ENCODE measurements around the gene RPS6KA4. TPM values are rescaled to one million over a fixed set of nuclear protein-coding genes. Genes with fewer than 3 reads are reported as not detected.
"Not testable (repeated sequence)": the region's sequence is repeated elsewhere in the genome, so short reads cannot be mapped to it uniquely, and the experiment has no call there.

RPS6KA4 gene
- polyA plus RNA-seq, 3 donors from 2014 or later, result 5.0 to 16.7 (median 8.5) TPM

DNA sequence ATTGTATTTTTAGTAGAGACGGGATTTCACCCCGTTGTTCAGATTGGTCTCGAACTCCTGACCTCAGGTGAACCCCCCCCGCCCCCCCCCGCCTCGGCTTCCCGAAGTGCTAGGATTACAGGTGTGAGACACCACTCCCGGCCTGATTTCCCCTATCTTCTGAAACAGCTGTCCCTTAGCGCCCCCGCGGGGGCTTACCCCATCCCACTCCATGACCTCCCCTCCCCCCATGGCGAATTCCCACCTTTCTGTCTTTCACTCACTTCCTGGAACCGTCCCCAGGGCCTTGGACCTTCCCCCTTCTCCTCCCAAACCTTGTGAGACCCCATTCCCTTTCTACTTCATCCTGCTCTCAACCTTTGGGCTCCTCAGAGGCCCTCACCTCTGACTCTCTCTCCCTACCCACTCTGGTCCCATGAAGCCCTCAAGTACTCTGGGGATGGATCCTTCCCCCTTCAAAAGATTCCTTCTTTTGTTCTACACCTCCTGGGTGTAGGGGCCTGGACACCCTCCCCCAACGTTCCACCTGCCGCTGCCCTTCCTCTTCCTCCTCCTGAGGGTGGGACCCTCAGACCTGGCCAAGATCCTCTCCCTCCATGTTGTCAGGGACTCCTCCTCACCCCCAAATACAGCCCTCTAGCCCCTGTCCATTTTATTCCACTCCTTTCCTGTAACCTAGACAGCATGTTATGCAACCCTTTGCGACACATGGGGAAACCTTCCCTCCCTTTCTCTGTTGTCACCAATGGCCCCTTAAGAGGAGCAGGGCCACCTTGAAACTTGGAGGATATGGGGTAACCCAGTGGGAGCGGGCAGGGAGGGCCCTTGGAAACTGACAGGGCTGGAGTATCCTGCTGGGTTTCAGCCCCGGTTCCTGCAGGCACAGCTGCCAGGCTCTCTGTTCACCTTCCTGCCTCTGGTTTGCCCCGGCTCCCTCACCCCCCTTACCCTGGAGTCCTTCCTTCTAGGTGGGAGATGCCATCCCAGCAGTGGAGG, 39.9 kb upstream of the RPS6KA4 start:
- peaks cover 9 to 19% (median 14%) of the 10 kb centered on the region in 3 donors for H3K27me3 Mint-ChIP-seq (ENCODE audit: low read depth in 3 of 3)
- H3K4me1 Mint-ChIP-seq, result peaks cover 41 to 47% of the 10 kb centered on the region in 2 donors
- peak overlapping the region; percentile 86 to 99 (median 93) for H3K4me3 Mint-ChIP-seq
- no peak for DNase-seq
- peaks cover 0 to 12% (median 3%) of the 10 kb centered on the region in 3 donors for H3K36me3 Mint-ChIP-seq
- peak overlapping the region; percentile 98 to 100 (median 100) for H3K27ac Mint-ChIP-seq
- no peaks in the 10 kb centered on the region for H3K9me3 Mint-ChIP-seq

- peaks cover 9 to 19% (median 14%) of the 10 kb centered on the region in 3 donors for H3K27me3 Mint-ChIP-seq (ENCODE audit: low read depth in 3 of 3)
- peaks cover 0 to 8% (median 3%) of the 10 kb centered on the region in 3 donors for H3K36me3 Mint-ChIP-seq
- peak overlapping the region in 4 of 6 donors; percentile 9 to 100 (median 78) for H3K27ac Mint-ChIP-seq
- H3K9me3 Mint-ChIP-seq, result no peaks in the 10 kb centered on the region
- peak overlapping the region in 3 of 5 donors; percentile 3 to 36 (median 19) for H3K4me3 Mint-ChIP-seq
- peaks cover 41 to 47% of the 10 kb centered on the region in 2 donors for H3K4me1 Mint-ChIP-seq
- DNase-seq, result no peak
These were observed 38.4 kb upstream of the RPS6KA4 start for GRCh38 chr11:64320556-64320955.

GRCh38 chr11:64321026-64321425, 37.9 kb upstream of the RPS6KA4 start:
- Mint-ChIP-seq H3K27ac (peak overlapping the region in 4 of 6 donors; percentile 6 to 98 (median 54)), H3K27me3 (ENCODE audit: low read depth in 3 of 3) (peaks cover 9 to 19% (median 14%) of the 10 kb centered on the region in 3 donors), H3K36me3 (peaks cover 0 to 8% (median 3%) of the 10 kb centered on the region in 3 donors), H3K9me3 (no peaks in the 10 kb centered on the region), H3K4me1 (peaks cover 41 to 47% of the 10 kb centered on the region in 2 donors), H3K4me3 (peak overlapping the region in 2 of 5 donors; percentile 12 to 36)
- DNase-seq, result no peak

DNA sequence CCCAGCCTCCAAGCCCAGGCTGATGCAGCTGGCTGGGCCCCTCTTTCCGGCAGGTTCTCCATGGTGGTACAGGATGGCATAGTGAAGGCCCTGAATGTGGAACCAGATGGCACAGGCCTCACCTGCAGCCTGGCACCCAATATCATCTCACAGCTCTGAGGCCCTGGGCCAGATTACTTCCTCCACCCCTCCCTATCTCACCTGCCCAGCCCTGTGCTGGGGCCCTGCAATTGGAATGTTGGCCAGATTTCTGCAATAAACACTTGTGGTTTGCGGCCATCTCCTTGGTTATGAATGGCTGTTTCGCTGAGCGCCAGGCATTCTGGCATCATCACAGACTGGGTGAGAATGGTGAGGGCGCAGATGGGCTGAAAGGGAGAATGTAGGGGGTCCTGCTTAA, 37.4 kb upstream of the RPS6KA4 start:
- H3K27me3 Mint-ChIP-seq (ENCODE audit: low read depth in 3 of 3), result peaks cover 9 to 17% (median 14%) of the 10 kb centered on the region in 3 donors
- H3K4me3 Mint-ChIP-seq, result no peak overlapping the region
- H3K36me3 Mint-ChIP-seq, result peaks cover 0 to 8% (median 3%) of the 10 kb centered on the region in 3 donors
- no peaks in the 10 kb centered on the region for H3K9me3 Mint-ChIP-seq
- H3K4me1 Mint-ChIP-seq, result peaks cover 38 to 44% of the 10 kb centered on the region in 2 donors
- no peak for DNase-seq
- H3K27ac Mint-ChIP-seq, result peak overlapping the region in 1 of 6 donors; percentile 9

DNA sequence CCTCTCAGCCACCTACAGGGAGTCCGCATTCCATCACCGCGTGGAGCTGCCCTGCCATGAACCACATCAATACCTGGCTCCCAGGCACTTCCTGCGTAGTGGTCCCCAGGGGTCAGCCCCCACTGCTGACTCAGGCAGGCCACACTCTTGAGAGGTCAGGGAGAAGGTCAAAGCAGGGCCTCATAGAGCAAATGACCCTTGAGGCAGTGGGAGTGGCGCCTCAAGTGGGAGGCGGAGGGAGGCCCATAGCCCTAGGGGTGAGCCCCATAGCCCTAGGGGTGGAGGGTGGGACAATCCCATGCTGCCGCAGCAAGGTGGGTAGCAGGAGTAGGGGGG, 36.1 kb upstream of the RPS6KA4 start:
- Mint-ChIP-seq H3K36me3 (peaks cover 0 to 8% (median 3%) of the 10 kb centered on the region in 3 donors), H3K4me3 (no peak overlapping the region), H3K27me3 (ENCODE audit: low read depth in 3 of 3) (peaks cover 2 to 8% (median 7%) of the 10 kb centered on the region in 3 donors), H3K9me3 (no peaks in the 10 kb centered on the region), H3K4me1 (peaks cover 27 to 30% of the 10 kb centered on the region in 2 donors), H3K27ac (no peak overlapping the region)
- DNase-seq, result no peak

- no peaks in the 10 kb centered on the region for H3K9me3 Mint-ChIP-seq
- peaks cover 0 to 8% (median 3%) of the 10 kb centered on the region in 3 donors for H3K36me3 Mint-ChIP-seq
- peaks cover 0 to 4% (median 2%) of the 10 kb centered on the region in 3 donors for H3K27me3 Mint-ChIP-seq (ENCODE audit: low read depth in 3 of 3)
- H3K27ac Mint-ChIP-seq, result peak overlapping the region in 1 of 6 donors; percentile 44
- H3K4me1 Mint-ChIP-seq, result peaks cover 24 to 25% of the 10 kb centered on the region in 2 donors
- no peak for DNase-seq
- no peak overlapping the region for H3K4me3 Mint-ChIP-seq
These were observed 35.6 kb upstream of the RPS6KA4 start for GRCh38 chr11:64323373-64323772.

GRCh38 chr11:64323984-64324383, 35.0 kb upstream of the RPS6KA4 start:
- DNase-seq; H3K36me3 Mint-ChIP-seq; H3K27me3 Mint-ChIP-seq (ENCODE audit: low read depth in 3 of 3); H3K4me3 Mint-ChIP-seq; H3K9me3 Mint-ChIP-seq: not testable (repeated sequence)
- H3K27ac Mint-ChIP-seq, result peak overlapping the region in 3 of 6 donors; percentile 37 to 44 (median 43)
- peaks cover 19 to 21% of the 10 kb centered on the region in 2 donors for H3K4me1 Mint-ChIP-seq

DNA sequence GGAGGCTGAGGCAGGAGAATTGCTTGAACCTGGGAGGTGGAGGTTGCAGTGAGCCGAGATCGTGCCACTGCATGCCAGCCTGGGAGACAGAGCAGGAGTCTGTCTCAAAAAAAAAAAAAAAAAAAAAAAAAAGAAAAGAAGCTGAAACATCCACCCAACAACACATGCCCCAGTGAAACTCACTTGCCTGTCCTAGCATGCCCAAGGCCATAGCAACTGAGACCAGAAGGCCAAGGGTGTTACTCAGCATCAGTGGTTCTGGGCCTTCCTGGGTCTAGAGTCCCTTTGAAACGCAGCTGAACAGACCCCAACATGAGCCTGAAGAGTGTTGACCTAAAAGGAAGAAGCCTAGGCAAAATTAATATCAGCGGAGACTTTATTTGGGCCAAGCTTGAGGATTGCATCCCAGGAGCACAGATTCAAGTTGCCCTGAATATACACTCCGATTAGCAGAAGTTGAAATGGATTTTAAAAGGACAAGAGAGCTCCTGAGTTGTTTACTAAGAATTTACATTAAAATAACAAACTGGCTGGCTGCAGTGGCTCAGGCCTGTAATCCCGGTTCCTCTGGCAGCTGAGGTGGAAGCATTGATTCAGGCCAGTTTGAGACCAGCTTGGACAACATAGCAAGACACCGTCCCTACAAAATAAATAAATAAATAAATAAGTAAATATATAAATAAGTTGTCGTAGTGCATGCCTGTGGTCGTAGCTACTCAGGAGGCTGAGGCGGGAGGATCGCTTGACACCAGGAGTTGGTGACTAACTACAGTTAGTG, 34.1 kb upstream of the RPS6KA4 start:
- Mint-ChIP-seq H3K9me3 (no peaks in the 10 kb centered on the region), H3K27me3 (ENCODE audit: low read depth in 3 of 3) (no peaks in the 10 kb centered on the region), H3K4me3 (no peak overlapping the region), H3K36me3 (peaks cover 0 to 8% (median 3%) of the 10 kb centered on the region in 3 donors), H3K4me1 (peaks cover 15 to 20% of the 10 kb centered on the region in 2 donors), H3K27ac (peak overlapping the region in 1 of 6 donors; percentile 40)
- no peak for DNase-seq

DNA sequence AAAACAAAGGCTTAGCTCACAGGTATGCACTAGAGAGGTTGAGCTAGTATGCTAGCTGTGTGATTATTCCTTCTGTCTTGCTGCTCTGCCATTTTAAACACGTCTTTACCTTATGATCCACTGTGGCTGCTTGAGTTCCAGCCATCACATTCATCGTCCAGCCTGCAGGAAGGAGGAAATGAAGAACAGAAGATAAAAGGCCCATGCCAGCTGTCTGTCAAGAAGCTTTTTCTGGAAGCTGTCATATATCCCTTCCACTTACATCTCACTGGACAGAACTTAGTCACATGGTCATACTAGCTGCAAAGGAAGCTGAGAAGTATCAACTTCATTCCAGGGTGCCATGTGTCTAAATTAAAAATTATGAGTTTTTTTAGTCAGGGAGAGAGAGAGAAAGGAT, 31.6 kb upstream of the RPS6KA4 start:
- H3K27ac Mint-ChIP-seq, result no peak overlapping the region
- no peak for DNase-seq
- H3K4me3 Mint-ChIP-seq, result no peak overlapping the region
- H3K4me1 Mint-ChIP-seq, result peaks cover 22 to 26% of the 10 kb centered on the region in 2 donors
- no peaks in the 10 kb centered on the region for H3K9me3 Mint-ChIP-seq
- H3K36me3 Mint-ChIP-seq, result no peaks in the 10 kb centered on the region
- H3K27me3 Mint-ChIP-seq (ENCODE audit: low read depth in 3 of 3), result peaks cover 2 to 10% (median 3%) of the 10 kb centered on the region in 3 donors

DNA sequence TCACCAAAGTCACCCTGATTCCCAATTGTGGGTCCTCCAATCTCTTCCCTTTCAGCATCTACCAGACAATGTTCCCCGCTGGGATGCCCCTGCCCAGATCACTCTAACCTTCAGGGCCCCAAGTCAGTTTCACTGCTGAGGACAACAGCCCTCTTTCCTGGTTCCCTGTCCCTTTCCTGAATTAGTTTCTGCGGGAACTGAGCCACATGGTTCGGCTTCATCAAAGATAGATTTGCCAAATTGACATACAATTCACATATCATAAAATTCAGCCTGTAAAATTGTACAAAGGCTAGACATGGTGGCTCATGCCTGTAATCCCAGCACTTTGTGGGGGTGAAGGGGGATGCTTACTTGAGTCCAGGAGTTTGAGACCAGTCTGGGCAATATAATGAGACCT, 31.0 kb upstream of the RPS6KA4 start:
- no peaks in the 10 kb centered on the region for H3K36me3 Mint-ChIP-seq
- peaks cover 2 to 10% (median 3%) of the 10 kb centered on the region in 3 donors for H3K27me3 Mint-ChIP-seq (ENCODE audit: low read depth in 3 of 3)
- no peak for DNase-seq
- no peak overlapping the region for H3K27ac Mint-ChIP-seq
- peaks cover 22 to 26% of the 10 kb centered on the region in 2 donors for H3K4me1 Mint-ChIP-seq
- no peaks in the 10 kb centered on the region for H3K9me3 Mint-ChIP-seq
- no peak overlapping the region for H3K4me3 Mint-ChIP-seq

- Mint-ChIP-seq H3K9me3 (no peaks in the 10 kb centered on the region), H3K4me3 (peak overlapping the region; percentile 20 to 79 (median 63)), H3K27me3 (ENCODE audit: low read depth in 3 of 3) (peaks cover 2 to 10% (median 3%) of the 10 kb centered on the region in 3 donors), H3K36me3 (peaks cover 0 to 4% (median 0%) of the 10 kb centered on the region in 3 donors), H3K4me1 (peaks cover 22 to 31% of the 10 kb centered on the region in 2 donors), H3K27ac (peak overlapping the region; percentile 71 to 87 (median 82))
- DNase-seq, result no peak
These were observed 28.1 kb upstream of the RPS6KA4 start for GRCh38 chr11:64330888-64331287.

- H3K4me3 Mint-ChIP-seq, result peak overlapping the region; percentile 63 to 79 (median 70)
- peak; percentile 85 to 86 (median 85) for DNase-seq
- H3K4me1 Mint-ChIP-seq, result peaks cover 22 to 31% of the 10 kb centered on the region in 2 donors
- H3K27ac Mint-ChIP-seq, result peak overlapping the region; percentile 71 to 87 (median 82)
- peaks cover 2 to 12% (median 3%) of the 10 kb centered on the region in 3 donors for H3K27me3 Mint-ChIP-seq (ENCODE audit: low read depth in 3 of 3)
- H3K36me3 Mint-ChIP-seq, result peaks cover 0 to 4% (median 0%) of the 10 kb centered on the region in 3 donors
- H3K9me3 Mint-ChIP-seq, result no peaks in the 10 kb centered on the region
These were observed 27.2 kb upstream of the RPS6KA4 start for GRCh38 chr11:64331569-64332371.

GRCh38 chr11:64333556-64333955, 25.4 kb upstream of the RPS6KA4 start:
- Mint-ChIP-seq H3K27me3 (ENCODE audit: low read depth in 3 of 3) (peaks cover 2 to 12% (median 3%) of the 10 kb centered on the region in 3 donors), H3K36me3 (peaks cover 0 to 14% (median 4%) of the 10 kb centered on the region in 3 donors), H3K4me3 (no peak overlapping the region), H3K4me1 (peaks cover 32 to 41% of the 10 kb centered on the region in 2 donors), H3K27ac (peak overlapping the region in 2 of 6 donors; percentile 17 to 49), H3K9me3 (no peaks in the 10 kb centered on the region)
- DNase-seq, result no peak
